NCI-H526 (cell line): ENCODE results near the gene SORCS2.
A peak's percentile ranks its signal among the peaks of the same experiment; 100 is the strongest.

Source experiments
- DNase-seq, 2 experiments: peaks; one replicate each; lab custom pipeline; 2025; lab: John Stamatoyannopoulos, UW

The SORCS2 gene

DNA sequence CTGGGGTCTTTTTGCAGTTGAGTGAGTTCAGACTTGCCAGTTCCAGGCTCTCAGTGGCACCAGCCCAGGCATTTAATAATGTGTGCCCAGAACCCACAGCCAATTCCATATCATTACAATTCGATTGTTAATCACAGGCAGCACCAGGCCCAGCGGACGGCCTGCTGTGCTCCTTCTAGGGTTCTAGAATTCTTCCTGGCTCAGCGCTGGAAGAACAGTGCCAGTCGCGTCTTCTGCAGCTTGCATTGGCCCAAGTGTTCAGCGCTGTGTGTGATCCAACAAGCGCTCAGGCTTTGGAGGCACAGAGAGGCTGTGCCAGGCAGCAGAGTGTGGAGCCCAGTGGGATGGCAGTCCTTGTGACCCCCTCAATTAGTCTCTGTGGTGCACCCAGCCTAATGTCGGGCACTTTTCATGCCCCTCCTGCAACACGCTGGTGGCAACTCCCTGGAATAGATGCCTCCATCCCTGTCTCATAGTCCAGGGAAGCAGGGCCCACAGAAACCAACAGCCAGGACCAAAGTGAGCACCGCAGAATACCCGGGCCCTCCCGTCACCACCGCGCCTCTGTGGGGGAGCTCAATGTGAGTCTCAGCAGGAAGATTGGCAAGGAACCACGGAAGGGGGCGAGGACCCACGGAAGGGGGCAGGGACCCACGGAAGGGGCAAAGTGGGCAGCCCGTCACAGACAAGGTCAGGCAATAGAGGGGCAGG lies 554.2 kb downstream of the SORCS2 start:
- no peak for DNase-seq

- DNase-seq = no peak
Observed at GRCh38 chr4:7747062-7747385, 554.7 kb downstream of the SORCS2 start.

DNA sequence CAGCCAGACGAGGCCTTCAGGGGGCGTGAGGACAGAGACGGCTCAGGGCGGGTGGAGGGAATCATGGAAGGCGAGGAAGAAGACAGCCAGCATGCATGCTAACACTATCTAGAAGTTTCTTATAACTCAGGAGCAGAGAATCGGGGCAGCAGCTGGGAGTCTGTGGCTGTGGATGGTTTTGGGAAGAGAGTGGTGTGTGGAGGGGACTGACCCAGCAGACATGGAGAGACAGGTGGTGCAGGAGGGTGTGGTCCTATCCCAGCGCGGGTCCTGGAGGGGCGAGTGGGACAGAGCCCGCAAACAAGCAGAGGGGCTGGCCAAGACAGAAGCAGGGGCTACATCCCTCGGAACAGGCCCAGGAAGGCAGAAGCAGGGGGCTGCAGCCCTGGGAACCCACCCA lies 555.2 kb downstream of the SORCS2 start:
- no peak for DNase-seq

GRCh38 chr4:7750523-7750922 lies 558.2 kb downstream of the SORCS2 start:
- DNase-seq = no peak

DNA sequence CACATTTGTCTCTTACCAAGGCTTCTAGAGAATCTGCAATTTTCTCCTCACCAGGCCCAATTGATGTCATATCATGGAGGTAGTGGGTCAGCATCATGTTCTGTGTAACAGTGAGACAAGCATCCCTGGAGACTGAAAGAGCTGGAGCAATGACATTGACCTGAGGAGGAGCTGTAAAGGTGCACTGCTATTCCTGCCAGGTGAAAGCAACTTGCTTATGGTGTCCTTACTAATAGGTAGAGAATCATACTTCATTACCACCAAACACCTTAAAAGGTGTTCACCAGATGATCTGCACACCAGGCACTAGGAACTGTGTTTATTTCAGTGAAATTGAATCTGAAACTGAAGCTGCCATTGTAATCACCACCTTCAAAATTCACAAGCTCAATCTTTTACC lies 558.6 kb downstream of the SORCS2 start:
- no peak for DNase-seq

GRCh38 chr4:7752649-7753048 lies 560.3 kb downstream of the SORCS2 start:
- DNase-seq = no peak

GRCh38 chr4:7753271-7753670 lies 560.9 kb downstream of the SORCS2 start:
- no peak for DNase-seq

DNA sequence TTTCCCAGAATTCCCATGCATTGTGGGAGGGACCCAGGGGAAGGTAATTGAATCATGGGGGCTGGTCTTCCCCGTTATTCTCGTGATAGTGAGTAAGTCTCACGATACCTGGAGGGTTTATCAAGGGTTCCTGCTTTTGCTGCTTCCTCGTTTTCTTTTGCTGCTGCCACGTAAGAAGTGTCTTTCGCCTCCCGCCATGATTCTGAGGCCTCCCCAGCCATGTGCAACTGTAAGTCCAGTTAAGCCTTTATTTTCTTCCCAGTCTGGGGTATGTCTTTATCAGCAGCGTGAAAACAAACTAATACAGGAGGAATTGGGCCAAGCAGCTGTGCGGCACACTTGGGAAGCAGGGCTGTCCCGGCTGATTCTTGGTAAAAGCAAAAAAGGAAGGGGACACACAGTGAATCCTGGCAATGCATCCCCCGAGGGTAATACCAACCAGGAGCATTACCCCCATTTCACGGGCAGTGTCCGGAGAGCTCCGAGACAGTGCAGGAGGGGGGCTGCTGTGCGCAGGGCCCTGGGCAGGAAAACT lies 561.7 kb downstream of the SORCS2 start:
- no peak for DNase-seq

DNA sequence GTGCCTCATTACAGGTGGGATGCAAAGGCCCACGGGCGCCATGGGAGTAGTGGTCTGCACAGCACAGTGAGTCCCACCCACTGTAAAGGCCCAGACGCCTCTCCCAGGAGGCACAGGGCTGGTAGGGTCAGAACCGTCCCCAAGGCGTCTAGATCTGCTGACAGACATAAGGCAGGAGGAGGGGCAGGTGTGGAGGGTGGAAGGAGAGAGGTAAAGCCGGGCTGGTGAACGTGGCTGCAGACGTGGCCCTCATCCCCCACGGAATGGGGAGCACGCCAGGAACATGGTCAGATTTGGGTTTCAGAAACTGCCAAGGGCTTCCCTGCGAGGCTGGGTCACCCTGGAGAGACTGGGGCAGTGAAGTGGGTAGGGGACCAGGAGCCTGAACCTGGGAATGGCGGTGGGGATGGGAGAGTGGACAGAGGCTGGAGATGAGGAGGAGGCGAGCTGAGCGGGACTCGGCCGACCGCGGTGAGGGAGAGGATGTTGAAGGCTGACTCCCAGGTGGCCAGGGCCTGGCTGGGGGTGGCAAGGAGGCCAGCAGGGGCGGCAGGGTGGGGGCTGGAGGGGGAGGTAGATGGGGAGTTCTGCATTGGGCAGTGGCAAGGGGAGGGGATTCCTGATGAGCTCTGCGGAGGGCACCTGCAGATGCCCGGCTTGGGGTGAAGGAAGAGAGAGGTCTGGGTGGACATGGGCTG lies 562.4 kb downstream of the SORCS2 start:
- no peak for DNase-seq

GRCh38 chr4:7755561-7755960 lies 563.2 kb downstream of the SORCS2 start:
- DNase-seq = no peak

GRCh38 chr4:7756071-7756470 lies 563.7 kb downstream of the SORCS2 start:
- no peak for DNase-seq

- no peak for DNase-seq
Observed at GRCh38 chr4:7756561-7757355, 564.4 kb downstream of the SORCS2 start.

GRCh38 chr4:7757501-7758471 lies 565.4 kb downstream of the SORCS2 start:
- no peak for DNase-seq

GRCh38 chr4:7758476-7758875 lies 566.1 kb downstream of the SORCS2 start:
- DNase-seq = no peak

DNA sequence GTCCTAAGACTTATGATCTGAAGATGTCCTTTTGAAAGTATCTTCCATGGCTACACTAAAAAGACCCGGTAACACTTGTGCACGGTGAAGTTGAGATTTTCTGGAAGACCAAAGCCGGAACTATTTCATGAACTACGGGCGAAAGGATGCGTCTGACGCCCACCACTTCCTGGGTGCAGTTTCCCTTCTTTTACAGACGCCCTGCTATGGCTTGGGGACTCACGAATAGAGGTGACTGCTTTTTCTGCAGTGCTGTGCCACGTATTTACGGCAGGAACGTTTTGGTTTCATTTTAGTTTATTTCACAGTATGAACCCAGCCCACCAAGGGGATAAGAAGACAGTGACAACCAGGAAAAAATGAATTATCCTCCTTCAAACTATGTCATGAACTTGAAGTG lies 566.9 kb downstream of the SORCS2 start:
- DNase-seq = no peak

DNA sequence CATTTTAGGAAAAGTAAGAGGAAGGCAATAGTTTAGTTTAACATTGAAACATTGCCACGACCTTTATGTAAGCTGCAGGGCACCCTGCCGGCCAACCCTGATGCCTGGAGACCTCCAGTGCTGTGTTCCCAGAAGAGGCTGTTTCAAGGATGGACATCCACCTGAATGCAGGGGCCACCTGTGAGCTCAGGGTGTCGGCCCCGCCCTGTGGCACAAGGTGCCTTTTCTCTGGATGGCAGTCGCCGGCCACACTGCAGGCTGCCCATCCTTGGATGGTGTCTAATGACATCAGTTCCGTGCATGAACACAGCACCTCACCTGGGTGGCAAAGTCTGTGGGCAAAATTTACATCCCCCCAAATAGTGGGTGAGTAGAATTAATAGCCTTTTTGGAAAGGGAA lies 567.3 kb downstream of the SORCS2 start:
- DNase-seq = no peak

GRCh38 chr4:7760228-7760627 lies 567.9 kb downstream of the SORCS2 start:
- no peak for DNase-seq

DNA sequence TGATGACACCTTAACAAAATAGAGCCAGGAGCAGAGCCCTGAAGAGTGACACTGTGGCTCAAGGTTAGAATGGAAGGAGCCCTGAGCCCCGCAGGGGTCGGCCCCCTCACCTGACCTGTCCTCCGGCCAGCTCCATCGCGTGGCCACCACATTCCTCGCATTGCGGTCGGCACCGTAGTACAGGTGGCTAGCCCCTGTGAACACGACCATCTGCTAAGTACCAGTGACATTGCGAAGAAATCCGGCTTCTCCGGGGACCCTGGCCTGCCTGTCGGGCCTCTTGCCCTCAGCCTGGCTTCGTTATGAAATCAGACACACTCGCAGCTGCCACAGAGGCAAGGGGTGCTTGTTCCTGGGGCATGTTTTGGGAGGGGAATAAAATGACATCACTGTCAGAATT lies 568.4 kb downstream of the SORCS2 start:
- DNase-seq = no peak

DNA sequence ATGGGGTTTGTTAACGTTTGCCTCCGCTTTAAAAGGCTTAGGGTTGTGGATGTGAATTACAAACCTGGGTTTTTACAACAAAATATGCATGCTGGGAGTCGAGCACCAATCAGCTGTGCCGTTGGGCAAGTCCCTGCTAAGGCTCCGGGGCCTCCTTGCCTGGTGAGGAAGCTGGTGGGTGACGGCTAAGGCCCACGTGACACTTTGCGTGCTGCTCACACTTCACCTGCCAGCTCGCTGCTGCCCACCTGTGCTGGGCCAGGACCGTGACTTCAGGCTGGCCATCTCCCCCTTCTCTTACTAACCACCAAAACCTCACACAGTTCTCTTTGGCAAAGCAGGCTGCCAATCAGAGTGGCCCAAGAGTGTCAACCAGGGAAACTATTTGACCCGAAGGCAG lies 569.0 kb downstream of the SORCS2 start:
- DNase-seq = no peak

GRCh38 chr4:7761720-7762119 lies 569.4 kb downstream of the SORCS2 start:
- DNase-seq = peak; percentile 10 to 83

GRCh38 chr4:7762376-7763030 lies 570.2 kb downstream of the SORCS2 start:
- no peak for DNase-seq
